DMS 273 treated with DMSO at 0.1 percent for 48 hours (cell line): ENCODE measurements around the gene RBBP8.
"Not testable (repeated sequence)": the region's sequence is repeated elsewhere in the genome, so short reads cannot be mapped to it uniquely, and the experiment has no call there.

Source experiments
- DNase-seq: peaks from one replicate; lab custom pipeline; 2025; lab: John Stamatoyannopoulos, UW

RBBP8 gene

DNA sequence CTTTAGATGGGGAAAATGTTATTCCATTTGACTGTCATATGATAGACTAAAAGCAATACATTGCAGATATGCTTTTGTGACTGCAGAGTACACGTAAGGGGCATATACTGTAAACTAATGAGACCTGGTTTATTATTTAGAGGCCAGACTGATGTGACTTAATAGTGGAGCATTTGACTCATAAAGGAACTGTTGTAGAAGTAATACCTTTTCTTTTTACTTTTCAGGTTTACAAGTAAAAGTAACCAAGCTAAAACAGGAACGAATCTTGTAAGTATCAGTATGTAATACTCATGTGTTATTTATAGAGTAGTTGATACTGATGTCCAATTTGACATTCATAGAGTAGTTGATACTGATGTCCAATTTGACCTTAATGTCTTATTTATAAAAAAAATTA is 13.1 kb downstream of the RBBP8 start:
- no peak for DNase-seq

DNA sequence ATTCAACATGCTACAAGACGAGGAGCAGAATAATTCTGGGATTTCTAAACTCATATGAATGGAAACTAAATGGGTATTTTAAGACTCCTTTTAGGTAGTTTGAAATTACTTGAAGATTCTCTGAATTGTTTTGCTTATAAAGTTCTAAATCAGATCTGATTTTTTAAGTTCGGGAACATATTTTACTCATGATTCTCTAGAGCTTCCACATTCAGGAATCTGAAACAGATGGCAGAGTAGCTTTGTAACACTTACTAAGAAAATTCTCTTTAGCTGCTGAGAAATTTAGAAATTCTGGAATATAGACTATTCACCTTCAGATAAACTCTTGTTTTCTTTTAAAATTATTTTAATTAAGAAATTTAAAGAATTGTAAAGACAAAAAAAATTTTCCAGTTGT is 13.7 kb downstream of the RBBP8 start:
- no peak for DNase-seq

DNA sequence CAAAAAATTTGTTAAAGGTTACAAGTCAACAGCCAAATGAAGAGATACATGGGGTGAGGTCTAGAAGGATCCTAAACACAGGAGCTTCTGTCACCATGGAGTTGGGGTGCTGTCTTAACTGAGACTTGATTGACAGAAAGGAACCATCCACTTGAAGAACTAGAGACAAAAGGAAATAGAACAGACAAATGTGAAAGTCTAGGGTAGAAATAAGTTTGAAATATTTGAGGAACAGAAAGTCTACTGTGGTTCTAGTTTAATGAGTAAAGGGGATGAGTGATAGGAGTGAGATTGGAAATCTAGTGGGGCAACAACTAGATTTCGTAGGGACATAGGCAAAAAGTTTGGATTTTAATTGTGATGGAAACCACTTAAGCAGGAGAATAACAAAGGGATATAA is 18.7 kb downstream of the RBBP8 start:
- no peak for DNase-seq

DNA sequence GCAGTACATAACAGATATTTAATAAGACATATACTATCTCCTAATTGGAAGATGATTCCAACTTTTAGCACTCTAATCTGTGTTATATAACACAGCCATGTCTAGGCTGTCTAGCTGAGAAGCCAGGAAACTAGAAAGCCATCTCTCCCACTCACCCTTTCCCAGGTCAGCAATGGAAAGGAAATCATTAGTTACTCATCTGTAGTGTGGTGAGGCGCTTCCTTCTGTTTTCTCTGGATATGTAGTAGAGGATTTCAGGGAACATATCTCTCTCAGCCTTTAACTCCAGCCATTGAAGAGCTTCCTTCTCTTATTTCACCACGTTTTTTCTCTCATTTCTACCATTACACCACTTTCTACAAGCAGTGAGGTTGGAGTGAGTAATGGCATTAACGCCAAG is 19.4 kb downstream of the RBBP8 start:
- DNase-seq: no peak

DNA sequence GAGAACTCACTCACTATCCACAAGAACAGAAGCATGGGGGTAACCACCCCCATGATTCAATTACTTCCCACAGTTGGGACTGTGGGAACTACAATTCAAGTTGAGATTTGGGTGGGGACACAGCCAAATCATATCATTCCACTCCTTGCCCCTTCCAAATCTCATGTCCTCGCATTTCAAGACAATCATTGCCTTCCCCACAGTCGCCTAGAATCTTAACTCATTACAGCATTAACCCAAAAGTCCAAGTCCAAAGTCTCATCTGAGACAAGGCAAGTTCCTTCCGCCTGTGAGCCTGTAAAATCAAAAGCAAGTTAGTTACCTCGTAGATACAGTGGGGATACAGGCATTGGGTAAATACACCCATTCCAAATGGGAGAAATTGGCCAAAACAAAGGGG is 20.9 kb downstream of the RBBP8 start:
- DNase-seq: not testable (repeated sequence)

DNA sequence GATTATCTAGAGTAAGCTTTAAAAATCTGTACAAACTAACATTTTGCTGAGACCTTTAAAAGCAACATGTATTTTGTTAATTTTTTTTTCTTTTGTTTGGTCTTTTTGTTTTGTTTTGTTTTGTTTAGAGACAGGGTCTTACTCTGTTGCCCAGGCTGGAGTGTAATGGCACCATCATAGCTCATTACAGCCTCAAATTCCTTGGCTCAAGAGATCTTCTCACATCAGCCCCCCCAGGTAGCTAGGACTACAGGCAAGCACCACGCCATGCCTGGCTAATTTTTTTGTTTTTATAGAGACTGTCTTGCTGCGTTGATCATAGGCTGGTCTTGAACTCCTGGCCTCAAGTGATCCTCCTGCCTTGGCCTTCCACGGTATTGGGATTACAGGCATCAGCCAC is 23.1 kb downstream of the RBBP8 start:
- DNase-seq: no peak

DNA sequence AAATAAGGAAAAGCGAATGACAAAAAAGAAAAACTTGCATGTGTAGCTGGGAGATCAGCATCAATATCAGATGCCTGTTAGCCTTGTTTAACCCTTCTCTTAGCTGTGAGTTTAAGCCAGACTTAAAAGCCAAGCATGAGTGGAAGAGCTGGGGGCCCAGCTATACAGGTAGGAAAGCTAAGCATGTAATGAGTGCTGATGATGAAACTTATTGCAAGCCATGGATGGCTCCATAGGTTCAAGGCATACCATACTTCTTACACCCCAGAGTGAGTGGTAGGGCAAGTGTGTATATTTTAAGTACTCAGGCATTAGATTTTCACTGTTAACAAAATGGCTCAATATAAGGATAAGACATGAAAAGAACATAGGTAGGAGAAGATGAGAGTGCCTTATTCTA is 28.0 kb downstream of the RBBP8 start:
- no peak for DNase-seq

DNA sequence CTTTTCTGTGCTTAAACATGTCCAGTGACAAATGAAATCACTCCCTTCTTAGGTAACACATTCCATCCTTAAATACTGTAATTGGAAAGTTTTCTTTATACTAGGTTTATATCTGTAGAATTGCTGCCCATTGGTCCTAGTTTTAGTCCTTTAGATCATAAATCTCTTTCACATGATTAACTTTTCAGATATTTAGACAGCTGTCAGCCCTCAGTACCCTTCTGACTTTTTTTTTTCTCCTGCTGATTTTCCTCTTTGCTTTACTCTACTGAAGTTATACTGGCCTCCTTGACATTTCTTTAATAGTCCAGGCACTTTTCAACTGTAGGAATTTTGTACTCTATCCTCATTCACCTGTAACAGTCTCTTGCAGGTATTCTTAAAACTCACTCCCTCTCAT is 28.9 kb downstream of the RBBP8 start:
- no peak for DNase-seq

DNA sequence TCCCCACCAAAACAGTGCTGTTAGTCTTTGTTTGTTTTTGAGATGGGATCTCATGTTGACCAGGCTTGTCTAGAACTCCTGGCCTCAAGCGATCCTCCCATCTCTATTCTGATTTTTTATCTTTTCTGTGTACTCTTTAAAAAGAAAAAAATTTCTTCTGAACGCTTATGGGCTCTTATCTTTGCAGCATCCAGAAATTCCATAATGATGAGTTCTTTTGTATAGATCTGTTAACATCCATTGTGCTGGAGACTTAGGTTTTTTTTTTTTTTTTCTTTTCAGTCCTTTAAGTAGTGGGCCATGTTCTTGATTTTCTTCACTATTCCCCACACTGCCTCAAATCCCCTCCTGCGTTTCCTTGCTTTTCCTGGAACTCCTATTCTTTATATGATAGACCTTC is 31.0 kb downstream of the RBBP8 start:
- no peak for DNase-seq

DNA sequence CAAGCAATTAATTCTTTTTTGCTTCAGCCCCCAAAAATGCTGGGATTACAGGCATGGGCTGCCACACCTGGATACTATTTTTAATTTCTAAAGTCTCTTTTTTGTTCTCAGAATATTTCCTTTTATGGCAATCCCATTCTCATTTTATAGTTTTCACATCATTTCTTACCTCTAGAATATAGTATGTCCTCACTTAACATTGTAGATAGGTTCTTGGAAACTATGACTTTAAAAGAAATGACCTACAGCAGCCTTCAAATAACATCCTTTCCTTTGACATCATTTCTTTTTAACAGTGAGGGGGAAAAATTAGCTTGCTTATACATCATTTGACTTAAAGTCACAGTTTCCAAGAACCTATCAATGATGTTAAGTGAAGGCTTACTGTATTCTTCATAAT is 31.6 kb downstream of the RBBP8 start:
- no peak for DNase-seq

DNA sequence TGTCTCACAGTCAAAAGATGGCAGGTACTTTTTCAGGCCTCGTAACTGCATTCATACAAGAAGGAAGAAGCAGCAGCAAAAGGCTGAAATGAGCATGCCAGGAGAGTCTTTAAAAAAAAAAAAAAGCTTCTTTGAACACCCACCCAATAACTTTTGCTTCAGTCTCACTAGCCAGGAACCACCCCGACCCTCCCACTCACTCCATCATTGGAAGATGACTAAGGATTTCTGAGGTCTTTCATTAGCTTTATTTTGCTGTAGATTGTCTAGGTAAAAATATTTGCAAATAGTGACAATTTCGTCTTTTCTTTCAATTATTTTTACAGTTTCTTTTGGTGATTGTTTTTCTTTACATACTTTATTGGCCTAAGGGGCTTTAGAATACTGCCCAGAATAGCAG is 37.9 kb downstream of the RBBP8 start:
- DNase-seq: no peak

DNA sequence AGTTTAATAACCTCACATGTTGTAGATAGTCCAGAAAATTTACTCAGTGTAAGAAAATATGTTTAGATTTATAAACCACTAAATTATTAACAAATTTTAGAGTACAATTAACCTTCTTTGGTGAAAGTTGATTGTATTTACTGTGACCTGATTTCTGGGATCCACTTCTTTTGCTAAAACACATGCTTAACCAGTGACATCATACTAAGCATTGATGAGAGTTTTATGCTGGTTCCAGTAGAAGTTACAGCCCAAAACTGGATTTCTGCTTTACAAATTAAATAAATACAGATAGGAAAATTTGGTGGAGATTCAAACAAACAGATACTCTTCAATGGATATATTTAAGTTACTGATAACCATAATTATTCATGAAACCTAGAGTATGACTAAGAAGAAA is 40.9 kb downstream of the RBBP8 start:
- DNase-seq: no peak

DNA sequence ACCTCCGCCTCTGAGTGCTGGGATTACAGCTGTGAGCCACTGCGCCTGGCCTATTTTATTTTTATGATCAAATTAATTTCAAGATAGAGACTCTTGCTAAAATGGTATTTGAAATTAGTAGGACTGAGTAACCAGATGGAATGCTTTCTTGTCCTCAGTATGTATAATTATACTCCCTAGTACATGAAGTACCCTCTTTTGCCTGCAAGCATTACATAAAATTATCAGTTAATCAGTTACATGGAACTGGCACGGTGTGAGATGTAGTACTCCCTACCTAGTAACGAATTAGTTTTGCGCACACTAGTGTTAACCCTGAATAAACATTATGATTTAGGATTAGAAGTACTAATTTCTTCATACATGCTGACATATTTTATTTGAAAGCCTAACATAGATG is 41.6 kb downstream of the RBBP8 start:
- no peak for DNase-seq

DNA sequence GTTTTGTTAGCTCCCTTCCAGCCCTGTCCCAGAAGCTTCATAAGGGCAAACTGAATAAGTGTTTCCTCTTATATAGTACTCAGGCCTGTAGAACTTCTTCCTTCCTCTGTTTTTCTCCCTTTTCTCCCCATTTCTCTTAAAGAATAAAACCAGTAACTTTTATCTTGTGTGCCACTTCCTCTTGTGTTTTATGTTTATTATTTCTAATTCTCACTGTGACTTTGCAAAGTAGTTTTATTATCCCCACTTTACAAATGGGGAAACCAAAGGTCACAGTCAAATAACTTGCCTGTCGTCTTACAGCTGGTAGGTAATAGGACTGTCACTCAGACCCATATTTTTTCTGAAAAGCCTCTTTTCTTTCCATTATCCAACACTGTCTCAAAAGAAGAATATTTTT is 42.4 kb downstream of the RBBP8 start:
- no peak for DNase-seq

DNA sequence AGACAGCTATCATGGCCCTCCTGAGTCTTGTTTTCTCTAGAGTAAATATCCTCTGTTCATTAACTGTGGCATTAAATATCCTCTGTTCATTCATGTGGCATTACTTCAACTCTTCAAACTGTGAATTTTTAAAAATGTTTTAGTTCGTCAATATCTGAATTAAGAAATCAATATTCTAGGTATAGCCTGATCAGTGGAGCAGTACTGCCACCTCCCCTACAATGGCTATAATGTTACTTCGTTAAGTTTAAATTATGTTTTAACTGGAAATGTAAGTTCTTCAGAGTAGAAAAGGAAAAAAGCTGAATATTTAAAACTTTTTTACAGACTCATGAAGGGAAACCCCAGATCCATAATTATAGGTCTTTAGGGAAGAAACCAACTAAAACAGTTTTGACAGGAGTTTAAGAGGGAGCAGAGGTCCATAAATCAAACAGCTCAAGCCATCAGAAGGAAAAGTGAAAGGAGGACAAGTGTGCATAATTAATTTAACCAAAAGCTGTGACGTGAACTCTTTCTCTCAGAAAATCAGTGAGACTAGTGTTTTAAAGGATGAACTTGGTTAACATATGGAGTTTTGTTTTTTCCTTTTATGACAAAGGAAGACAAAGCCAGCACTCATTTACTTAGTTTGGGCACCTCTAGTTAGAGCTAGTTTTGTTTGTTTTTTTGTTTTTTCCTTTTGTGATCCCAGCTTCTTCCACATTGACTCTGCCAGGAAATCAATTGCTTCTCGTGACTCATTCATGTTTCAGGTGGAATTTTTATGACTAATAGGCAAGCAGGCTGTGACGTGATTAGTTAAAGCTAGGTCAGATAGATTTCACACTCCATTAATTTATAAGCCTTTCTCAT is 44.9 kb downstream of the RBBP8 start:
- no peak for DNase-seq

DNA sequence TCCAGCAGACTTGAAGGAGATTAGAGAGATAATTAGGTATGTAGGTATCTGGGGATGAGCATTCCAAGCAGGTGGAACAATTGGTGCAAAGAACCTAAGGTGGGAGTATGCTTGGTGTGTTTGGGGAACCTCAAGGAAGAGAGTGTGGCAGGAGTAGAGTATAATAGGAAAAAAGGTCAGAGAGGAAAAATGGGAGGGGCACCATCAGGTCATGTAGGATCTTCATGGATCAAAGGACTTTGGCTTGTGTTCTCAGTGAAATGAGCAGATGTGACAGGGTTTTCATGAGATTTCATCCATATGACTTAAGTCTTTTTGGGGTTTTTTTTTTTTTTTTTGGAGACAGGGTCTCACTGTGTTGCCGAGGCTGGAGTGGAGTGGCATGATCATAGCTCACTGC is 47.3 kb downstream of the RBBP8 start:
- no peak for DNase-seq

DNA sequence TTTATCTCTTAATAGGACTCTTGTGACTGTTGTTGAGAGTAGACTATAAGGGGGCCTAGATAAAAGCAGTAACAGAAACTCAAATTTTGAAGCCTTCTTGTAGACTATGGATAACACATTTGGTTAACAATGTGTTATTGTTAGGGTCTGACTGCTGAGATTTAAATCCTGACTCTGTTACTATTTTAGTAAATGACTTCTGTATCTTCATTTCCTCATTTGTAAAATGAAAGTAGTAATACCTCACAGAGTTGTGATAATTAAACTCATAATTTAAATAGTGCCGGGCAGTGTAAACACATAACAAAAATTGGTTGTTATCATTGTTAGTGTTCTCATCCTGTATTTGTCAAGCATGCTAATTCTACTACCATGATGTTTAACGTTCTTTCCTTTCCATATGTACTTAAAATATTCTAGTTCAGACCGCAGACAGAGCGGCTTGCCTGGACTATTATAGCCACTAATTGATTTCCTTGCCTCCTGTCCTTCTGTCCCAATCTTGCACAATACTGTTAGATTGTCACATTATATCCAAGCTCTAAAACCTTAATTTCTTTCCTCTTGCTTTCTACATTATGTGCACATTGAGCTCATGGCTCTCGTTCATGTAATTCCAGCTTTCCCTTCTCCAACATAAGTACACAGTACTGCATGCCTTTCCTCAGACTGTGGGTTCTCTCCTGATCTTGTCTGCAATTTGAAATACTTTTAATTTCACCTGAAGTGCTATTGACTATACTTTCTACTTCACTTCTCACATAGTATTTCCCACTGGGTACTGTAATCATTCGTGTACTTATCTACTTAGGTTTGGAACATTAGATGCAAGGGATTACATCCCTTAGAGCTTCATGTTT is 48.4 kb downstream of the RBBP8 start:
- DNase-seq: no peak

DNA sequence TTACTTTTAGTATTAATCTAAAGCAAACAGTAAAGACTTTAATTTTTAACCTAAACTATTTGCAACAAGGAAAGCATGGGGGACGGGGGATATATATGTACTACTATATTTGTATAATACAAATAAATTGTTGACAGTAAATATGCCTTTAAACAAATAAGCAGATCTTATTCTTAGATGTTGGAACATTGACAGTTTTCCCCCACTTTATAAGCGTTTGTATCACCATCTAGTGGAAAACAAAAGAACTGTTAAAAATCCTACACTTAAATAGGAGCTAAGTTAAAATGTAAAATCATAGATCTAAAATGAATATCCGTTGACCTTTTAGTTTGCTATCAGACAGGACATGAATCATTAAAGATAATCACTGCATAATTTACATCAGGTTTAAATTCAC is 50.0 kb downstream of the RBBP8 start:
- no peak for DNase-seq

DNA sequence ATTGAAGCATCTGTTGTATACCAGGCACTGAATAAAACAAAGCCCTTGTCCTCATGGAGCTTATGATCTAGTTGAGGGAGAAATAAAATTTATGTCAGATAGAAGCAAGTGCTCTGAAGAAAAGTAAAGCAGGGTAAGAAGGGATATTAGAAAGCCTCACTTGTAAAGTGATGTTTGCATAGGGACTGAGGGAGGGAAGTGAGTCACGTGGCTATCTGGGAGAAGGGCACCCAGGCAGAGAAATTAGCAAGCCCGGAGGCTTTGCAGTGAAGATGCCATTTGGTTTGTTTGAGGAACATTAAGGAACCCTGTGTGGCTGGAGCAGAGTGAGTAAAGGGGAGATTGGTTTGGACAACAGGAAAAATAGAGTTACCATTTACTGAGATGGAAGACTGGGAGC is 52.1 kb downstream of the RBBP8 start:
- DNase-seq: no peak

DNA sequence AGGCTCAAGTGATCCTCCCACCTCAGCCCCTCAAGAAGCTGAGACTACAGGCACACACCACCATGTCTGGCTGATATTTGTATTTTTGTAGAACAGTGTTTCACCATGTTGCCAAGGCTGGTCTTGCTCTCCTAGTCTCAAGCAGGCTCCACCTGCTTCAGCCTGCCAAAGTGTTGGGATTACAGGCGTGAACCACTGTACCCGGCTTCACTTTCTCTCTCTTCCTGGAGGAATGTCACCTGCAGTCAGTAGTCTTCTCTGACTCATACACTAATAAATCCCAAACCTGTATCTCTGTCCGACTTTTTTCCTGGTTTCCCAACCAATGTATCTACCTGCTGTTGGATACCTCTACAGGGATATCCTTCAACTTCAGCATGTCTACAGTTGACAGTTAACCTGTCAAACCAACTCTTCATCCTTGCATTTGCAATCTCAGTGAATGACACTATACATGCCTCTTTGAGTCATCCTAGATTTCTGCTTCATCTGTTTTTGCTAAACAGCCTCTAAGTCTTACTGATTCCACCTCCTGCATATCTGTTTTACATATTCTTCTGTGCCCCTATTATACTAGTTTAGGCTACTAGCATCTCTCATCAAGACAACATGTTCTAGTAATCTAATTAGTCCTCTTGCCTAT is 54.5 kb downstream of the RBBP8 start:
- no peak for DNase-seq

DNA sequence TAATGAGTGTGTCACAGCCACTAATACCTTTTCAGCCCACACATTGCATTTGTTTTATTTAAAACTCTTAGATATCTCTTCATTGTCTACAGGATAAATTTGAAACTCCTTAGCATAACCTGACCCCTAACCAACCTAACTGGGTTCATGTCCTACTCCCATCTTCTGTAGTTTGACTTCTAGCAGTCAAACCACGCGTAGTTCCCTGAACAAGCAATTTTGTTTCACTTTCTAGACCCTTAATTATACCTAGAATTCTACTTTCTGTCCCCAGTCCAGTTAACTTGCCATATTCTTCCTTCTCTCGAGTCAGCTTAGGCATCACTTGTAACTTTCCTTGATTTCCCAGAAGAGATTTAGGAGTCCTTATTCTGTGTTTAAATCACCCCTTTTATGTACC is 55.1 kb downstream of the RBBP8 start:
- DNase-seq: no peak

DNA sequence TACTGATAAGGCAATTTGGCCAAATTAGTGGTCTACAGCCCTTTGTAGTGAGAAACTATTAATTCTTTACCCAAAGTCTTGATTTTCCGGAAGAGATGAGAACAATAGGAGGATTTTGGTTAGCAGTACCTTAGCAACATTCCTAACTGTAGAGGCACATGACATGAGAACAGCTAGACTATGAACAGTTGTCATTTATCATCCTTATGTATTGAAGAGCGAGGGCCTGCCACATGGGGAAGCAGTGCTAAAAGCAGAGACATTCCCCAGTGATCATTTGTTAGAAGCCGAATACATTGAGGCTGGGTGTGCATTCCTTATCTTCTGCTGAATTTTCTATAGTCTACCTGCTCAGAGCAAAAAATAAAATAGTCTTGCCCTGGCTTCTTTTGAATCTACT is 65.2 kb downstream of the RBBP8 start:
- no peak for DNase-seq

DNA sequence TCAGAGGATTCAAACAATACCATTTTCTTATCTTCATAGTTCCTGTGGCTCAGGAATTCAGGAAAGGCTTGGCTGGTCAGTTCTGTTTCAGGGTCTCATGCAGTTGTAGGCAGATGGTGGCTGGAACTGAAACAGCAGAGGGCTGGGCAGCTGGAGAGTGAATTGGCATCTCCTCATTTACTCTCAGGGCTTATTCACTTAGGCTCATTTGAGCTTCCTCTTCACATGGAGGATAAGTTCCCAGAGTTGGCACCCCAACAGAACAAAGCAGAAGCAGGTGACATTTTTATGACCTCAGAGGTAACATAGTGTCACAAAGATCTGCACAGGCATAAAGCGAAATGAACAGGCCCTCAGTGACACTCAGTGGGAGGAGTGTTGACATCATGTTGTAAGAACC is 66.1 kb downstream of the RBBP8 start:
- no peak for DNase-seq
